Left lung (tissue), 10 donors: ENCODE data around the gene TECPR1. TPM values are rescaled to one million over a fixed set of nuclear protein-coding genes. Genes with fewer than 3 reads are reported as not detected.

Experiments
- ATAC-seq: fragments of 200-7000 bp; cut with Tn5 transposase; one replicate; pipeline ENCODE4 v1.9.1; 2020; ENCODE audit warnings: moderate library complexity
- DNase-seq, 4 donors: peaks; one replicate each; pipeline ENCODE4 v3.0.0-alpha.2; 2013 to 2020
- H3K27ac ChIP-seq, 2 donors: fragments of 200-600 bp; sonication (generic) in 1 of 2; one replicate each; pipeline versions ENCODE4 v1.5.0 to v1.8.0; 2020 to 2021
- H3K27me3 ChIP-seq, 2 donors: fragments of 200-600 bp; sonication (generic) in 1 of 2; one replicate each; pipeline versions ENCODE4 v1.5.0 to v1.8.0; 2020 to 2021
- H3K36me3 ChIP-seq, 2 donors: fragments of 200-600 bp; sonication (generic) in 1 of 2; one replicate each; pipeline versions ENCODE4 v1.5.0 to v1.8.0; 2020 to 2021
- H3K4me1 ChIP-seq, 2 donors: fragments of 200-600 bp; one replicate each; pipeline ENCODE4 v1.8.0; 2021
- H3K4me3 ChIP-seq, 2 donors: fragments of 200-600 bp; sonication (generic) in 1 of 2; one replicate each; pipeline versions ENCODE4 v1.5.0 to v1.8.0; 2020 to 2021; ENCODE audit warnings: mild to moderate bottlenecking in 1 of 2
- H3K9me3 ChIP-seq, 2 donors: fragments of 200-600 bp; sonication (generic) in 1 of 2; one replicate each; pipeline versions ENCODE4 v1.5.0 to v1.8.0; 2020 to 2021
- CTCF ChIP-seq, 2 donors: fragments of 200-600 bp; sonication (generic) in 1 of 2; IDR thresholded peaks; one replicate each; pipeline versions ENCODE4 v1.5.0 to v1.8.0; 2021; ENCODE audit warnings: antibody characterized with exemption in 2 of 2
- intact Hi-C, 2 donors: fragments of 100-400 bp; cut with DNase I; formaldehyde crosslinking; loops; one replicate each; pipeline versions ENCODE4 v1.11.2 to v1.14.2; 2022
- polyA plus RNA-seq, 6 donors: library from polyadenylated mRNA; unstranded; fragments of 120-200 nt; gene quantifications; one replicate each; pipeline ENCODE4 v1.2.1, GENCODE V29; 2013; ENCODE audit not compliant: insufficient read length in 6 of 6
- total RNA-seq, 2 donors: library from RNA; stranded (reverse); fragmentation: NEBNext Ultra II Directional; extraction: Animal tissue kit (Norgen Biotek cat#: 25700); gene quantifications; one replicate each; pipeline ENCODE4 v1.2.1, GENCODE V29; 2021
- donor health status: DM: no; HTN: yes; CAD: no.
- donor health status: DM: no; HTN: no; CAD: no.

TECPR1 gene
- total and polyA plus RNA-seq, 8 donors, result 24.5 to 67.4 (median 28.7) TPM

- H3K9me3 ChIP-seq, result no peaks in the 10 kb centered on the region
- peaks cover 0 to 8% of the 10 kb centered on the region in 2 donors for H3K4me1 ChIP-seq
- H3K27me3 ChIP-seq, result peaks cover 0 to 28% of the 10 kb centered on the region in 2 donors
- intact Hi-C loops, result no loop called here
- H3K36me3 ChIP-seq, result peaks cover 0 to 32% of the 10 kb centered on the region in 2 donors
- H3K27ac ChIP-seq, result no peak within 1 kb of the TSS
- no peak for TF ChIP-seq CTCF (IDR thresholded peaks at IDR 0.05)
- ATAC-seq (peak; percentile 83), DNase-seq (peak in 2 of 4 donors; percentile 56 to 89)
- H3K4me3 ChIP-seq, result peak within 1 kb of the TSS; percentile 17 to 32
These were observed 40.8 kb downstream of the TECPR1 start, which contains the start of gene BHLHA15 for GRCh38 chr7:98211221-98211675. BHLHA15 (plus strand) TSS chr7:98211439; CDS start chr7:98212310, 871 bp downstream.

- Histone ChIP-seq H3K9me3 (no peaks in the 10 kb centered on the region), H3K27ac (no peak overlapping the region), H3K4me3 (peak overlapping the region; percentile 11 to 13), H3K4me1 (peaks cover 0 to 8% of the 10 kb centered on the region in 2 donors), H3K36me3 (peaks cover 0 to 32% of the 10 kb centered on the region in 2 donors), H3K27me3 (peaks cover 0 to 28% of the 10 kb centered on the region in 2 donors)
- DNase-seq (peak in 2 of 4 donors; percentile 35 to 80), ATAC-seq (peak; percentile 39)
- no peak for TF ChIP-seq CTCF (IDR thresholded peaks at IDR 0.05)
- intact Hi-C loops, result no loop called here
These were observed 41.4 kb downstream of the TECPR1 start for GRCh38 chr7:98210513-98211220.

GRCh38 chr7:98209166-98209920 is 42.7 kb downstream of the TECPR1 start:
- Histone ChIP-seq H3K27me3 (peaks cover 0 to 28% of the 10 kb centered on the region in 2 donors), H3K4me1 (peaks cover 0 to 8% of the 10 kb centered on the region in 2 donors), H3K4me3 (no peak overlapping the region), H3K36me3 (peaks cover 0 to 35% of the 10 kb centered on the region in 2 donors), H3K9me3 (no peaks in the 10 kb centered on the region), H3K27ac (no peak overlapping the region)
- DNase-seq, result peak in 2 of 4 donors; percentile 13 to 24
- ATAC-seq, result no peak
- intact Hi-C loops, result no loop called here
- TF ChIP-seq CTCF (IDR thresholded peaks at IDR 0.05), result no peak

- no peak for TF ChIP-seq CTCF (IDR thresholded peaks at IDR 0.05)
- no peak overlapping the region for H3K27ac ChIP-seq
- H3K36me3 ChIP-seq, result peaks cover 0 to 49% of the 10 kb centered on the region in 2 donors
- peaks cover 0 to 19% of the 10 kb centered on the region in 2 donors for H3K27me3 ChIP-seq
- intact Hi-C loops, result no loop called here
- peaks cover 0 to 17% of the 10 kb centered on the region in 2 donors for H3K4me1 ChIP-seq
- ATAC-seq (no peak), DNase-seq (peak in 1 of 4 donors; percentile 14)
- H3K4me3 ChIP-seq, result no peak overlapping the region
- no peaks in the 10 kb centered on the region for H3K9me3 ChIP-seq
These were observed 45.3 kb downstream of the TECPR1 start for GRCh38 chr7:98206451-98207330.
